Stomach (tissue), 9 donors: ENCODE data around the gene C1QTNF12. TPM values are rescaled to one million over a fixed set of nuclear protein-coding genes. Genes with fewer than 3 reads are reported as not detected.

Source experiments
- DNase-seq, 2 donors: peaks; one replicate each; pipeline versions ENCODE4 v3.0.0 to v3.0.0-alpha.2; 2013 to 2019
- H3K27ac ChIP-seq, 5 donors: fragments of 200-600 bp in 4 of 5; sonication (generic) in 4 of 5; one replicate each; pipeline ENCODE4 v1.5.1; 2013 to 2019; ENCODE audit warnings: mild to moderate bottlenecking in 1 of 5, moderate library complexity in 1 of 5
- H3K27me3 ChIP-seq, 3 donors: fragments of 200-600 bp; sonication (generic); one replicate each; pipeline ENCODE4 v1.5.1; 2017 to 2019; ENCODE audit warnings: mixed run types in 1 of 3
- H3K36me3 ChIP-seq, 4 donors: fragments of 200-600 bp; sonication (generic); 1 replicate in 3 of 4; 2 replicates in 1 of 4; pipeline ENCODE4 v1.5.1; 2016 to 2019
- H3K4me1 ChIP-seq, 4 donors: fragments of 200-600 bp; sonication (generic); one replicate each; pipeline ENCODE4 v1.5.1; 2016 to 2019
- H3K4me3 ChIP-seq, 4 donors: fragments of 200-600 bp; sonication (generic) in 3 of 4; one replicate each; pipeline ENCODE4 v1.5.1; 2016 to 2019; ENCODE audit warnings: mild to moderate bottlenecking in 1 of 4
- H3K9me3 ChIP-seq, 4 donors: fragments of 200-600 bp; sonication (generic); one replicate each; pipeline ENCODE4 v1.5.1; 2016 to 2019
- CTCF ChIP-seq, 7 experiments: fragments of 450-650 bp in 4 of 7; fragments of 200-600 bp in 3 of 7; sonication (generic) in 3 of 7; IDR thresholded peaks; one replicate each; pipeline ENCODE4 v1.5.1; 2016 to 2019; ENCODE audit warnings: antibody characterized with exemption in 7 of 7, control low read depth in 2 of 7, mild to moderate bottlenecking in 1 of 7
- EP300 ChIP-seq: sonication (generic); formaldehyde crosslinking; IDR thresholded peaks from one replicate; pipeline ENCODE4 v1.6.1; 2017; ENCODE audit warnings: antibody characterized with exemption
- POLR2A ChIP-seq, 4 donors: fragments of 450-650 bp; IDR thresholded peaks; one replicate each; pipeline ENCODE4 v1.6.1; 2016; ENCODE audit warnings: antibody characterized with exemption in 4 of 4, control low read depth in 2 of 4, mild to moderate bottlenecking in 1 of 4, moderate library complexity in 1 of 4
- POLR2AphosphoS5 ChIP-seq, 3 donors: sonication (generic); formaldehyde crosslinking; IDR thresholded peaks; one replicate each; pipeline ENCODE4 v1.6.1; 2016; ENCODE audit warnings: antibody characterized with exemption in 3 of 3
- WGBS, 5 donors: extraction: QIAGEN DNeasy Blood & Tissue Kit in 3 of 5; methylation state at CpG; one replicate each; pipeline versions ENCODE4 v1.1.5 to v1.1.7; 2013 to 2018; 5-methylcytosine and 5-hydroxymethylcytosine counted together
- intact Hi-C: fragments of 100-400 bp; cut with DNase I; formaldehyde crosslinking; loops from one replicate; pipeline ENCODE4 v1.15.1; 2023; ENCODE audit warnings: low total_unique reads
- polyA plus RNA-seq, 3 donors: library from polyadenylated mRNA; stranded (reverse); fragments of 200-250 nt; gene quantifications; one replicate each; pipeline ENCODE4 v1.2.3, GENCODE V29; 2013
- total RNA-seq, 5 donors: library from RNA; depleted of rRNA; stranded (reverse); fragments of >200 nt; gene quantifications; one replicate each; pipeline versions ENCODE4 v1.1.0 to v1.2.3, GENCODE V29; 2014 to 2016
- donor health status: healthy with polysubstance abuse.
- donor health status: Bipolar disorder and iron deficiency.
- donor health status: healthy.

C1QTNF12 gene
- total and polyA plus RNA-seq, 8 donors: 1.5 to 21.3 (median 2.9) TPM; not detected in 2

DNA sequence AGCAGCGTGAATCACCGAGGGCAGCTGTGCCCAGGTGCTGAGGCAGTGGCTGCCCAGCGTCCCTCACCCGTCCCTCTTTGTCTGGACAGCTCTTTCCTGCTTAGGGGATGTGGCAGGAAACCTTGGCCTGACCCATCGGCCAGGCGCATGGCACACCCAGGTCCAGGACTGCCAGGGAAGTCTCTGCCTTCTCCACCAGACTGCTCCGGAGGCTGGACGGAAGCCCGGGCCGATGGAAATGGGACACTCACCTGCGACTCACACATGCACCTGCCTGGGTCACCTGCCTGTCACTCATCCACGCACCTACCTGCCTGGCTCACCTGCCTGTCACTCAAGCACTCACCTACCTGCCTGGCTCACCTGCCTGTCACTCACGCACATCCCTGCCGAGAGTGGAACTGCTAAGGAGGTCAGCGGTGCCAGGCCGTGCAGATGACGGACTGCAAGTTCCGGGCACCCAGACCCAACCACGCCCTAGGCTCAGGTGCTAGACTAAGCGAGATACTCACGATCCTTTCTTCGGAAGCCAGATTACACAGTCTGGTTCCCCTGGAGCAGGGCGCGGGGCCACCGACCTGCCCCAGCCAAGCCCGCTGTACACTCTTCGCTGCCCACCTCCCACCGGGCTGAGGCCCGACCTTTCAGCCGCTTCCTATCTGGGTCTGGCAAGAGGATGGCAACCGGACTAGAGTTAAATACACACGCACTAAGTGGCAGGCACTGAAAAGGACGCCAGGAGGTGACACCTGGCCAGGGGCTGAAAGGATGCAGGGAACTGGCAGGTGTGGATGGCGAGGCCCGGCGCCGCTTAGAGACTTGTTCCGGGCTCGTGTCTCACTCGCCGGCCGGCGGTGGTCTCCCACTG, 26.1 kb upstream of the C1QTNF12 start:
- Histone ChIP-seq H3K4me3 (peak overlapping the region; percentile 95 to 98 (median 96)), H3K9me3 (no peaks in the 10 kb centered on the region), H3K27me3 (no peaks in the 10 kb centered on the region), H3K36me3 (peaks cover 2 to 25% (median 20%) of the 10 kb centered on the region in 4 donors), H3K27ac (peak overlapping the region; percentile 85 to 97 (median 89)), H3K4me1 (peaks cover 33 to 57% (median 45%) of the 10 kb centered on the region in 4 donors)
- TF ChIP-seq POLR2AphosphoS5 (IDR thresholded peaks at IDR 0.05): peak in 2 of 3 donors; percentile 38 to 80
- no peak for TF ChIP-seq CTCF (IDR thresholded peaks at IDR 0.05)
- intact Hi-C loops: no loop called here
- WGBS, 5 donors: 15 to 23% (median 16%) methylated on average over 23 to 43 of the region's 43 CpGs
- DNase-seq: peak; percentile 67 to 78

DNA sequence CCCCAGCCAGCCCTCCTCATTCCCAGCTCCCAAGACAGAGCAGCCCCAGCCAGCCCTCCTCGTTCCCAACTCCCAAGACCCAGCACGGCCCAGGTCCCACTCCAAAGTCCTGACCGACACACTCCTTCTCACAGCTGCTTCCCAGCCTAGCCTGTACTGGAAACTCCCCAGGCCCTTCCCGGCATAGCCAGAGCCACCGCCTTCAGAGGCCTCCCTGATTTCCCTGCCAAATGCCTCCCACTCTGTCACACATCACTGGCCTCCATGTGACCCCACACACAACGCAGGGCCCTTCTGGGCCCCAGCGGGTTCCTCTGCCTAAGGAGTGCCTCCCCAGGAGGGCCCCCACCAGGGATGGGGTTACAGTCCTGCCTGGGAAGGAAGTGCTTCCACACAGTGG, 24.3 kb upstream of the C1QTNF12 start:
- intact Hi-C loops: no loop called here
- DNase-seq: no peak

DNA sequence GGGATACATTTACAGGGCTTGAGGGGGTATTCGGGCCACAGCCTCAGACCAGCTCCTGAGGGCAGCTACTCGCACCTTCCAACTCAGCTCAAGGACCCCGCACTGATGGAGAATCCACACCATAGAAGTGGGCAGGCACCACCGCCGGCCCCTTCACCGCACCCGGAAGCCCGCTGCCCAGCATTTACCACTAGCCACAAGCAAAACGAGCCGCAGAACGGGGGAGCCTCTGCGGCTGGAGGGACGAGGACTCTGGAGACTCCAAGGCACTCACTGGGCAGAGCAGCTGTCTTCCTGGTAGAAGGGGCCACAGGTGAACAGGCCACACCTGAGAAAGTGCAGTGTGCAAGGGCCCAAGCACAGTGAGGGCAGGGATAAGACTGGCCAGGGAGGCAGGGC, 21.8 kb upstream of the C1QTNF12 start:
- intact Hi-C loops: no loop called here
- peaks cover 27 to 48% (median 40%) of the 10 kb centered on the region in 4 donors for H3K4me1 ChIP-seq
- no peak overlapping the region for H3K27ac ChIP-seq
- H3K27me3 ChIP-seq: no peaks in the 10 kb centered on the region
- H3K4me3 ChIP-seq: no peak overlapping the region
- no peak for TF ChIP-seq POLR2AphosphoS5 (IDR thresholded peaks at IDR 0.05)
- no peak for TF ChIP-seq EP300
- no peak for TF ChIP-seq CTCF (IDR thresholded peaks at IDR 0.05)
- no peak for TF ChIP-seq POLR2A (IDR thresholded peaks at IDR 0.05)
- DNase-seq: no peak
- peaks cover 23 to 68% (median 62%) of the 10 kb centered on the region in 4 donors for H3K36me3 ChIP-seq
- WGBS, 5 donors: 93 to 97% (median 94%) methylated on average over 13 of the region's 13 CpGs
- H3K9me3 ChIP-seq: no peaks in the 10 kb centered on the region

More for the DNA sequence above, 24.3 kb upstream of the C1QTNF12 start:
- H3K27me3 ChIP-seq: no peaks in the 10 kb centered on the region
- no peak for TF ChIP-seq POLR2AphosphoS5 (IDR thresholded peaks at IDR 0.05)
- no peak for TF ChIP-seq CTCF (IDR thresholded peaks at IDR 0.05)
- TF ChIP-seq EP300: no peak
- no peak for TF ChIP-seq POLR2A (IDR thresholded peaks at IDR 0.05)
- H3K9me3 ChIP-seq: no peaks in the 10 kb centered on the region
- H3K27ac ChIP-seq: no peak overlapping the region
- peaks cover 33 to 57% (median 45%) of the 10 kb centered on the region in 4 donors for H3K4me1 ChIP-seq
- peaks cover 11 to 43% (median 38%) of the 10 kb centered on the region in 4 donors for H3K36me3 ChIP-seq
- 62 to 86% (median 77%) methylated on average over 7 of the region's 7 CpGs for WGBS, 5 donors
- peak overlapping the region in 1 of 4 donors; percentile 26 for H3K4me3 ChIP-seq

DNA sequence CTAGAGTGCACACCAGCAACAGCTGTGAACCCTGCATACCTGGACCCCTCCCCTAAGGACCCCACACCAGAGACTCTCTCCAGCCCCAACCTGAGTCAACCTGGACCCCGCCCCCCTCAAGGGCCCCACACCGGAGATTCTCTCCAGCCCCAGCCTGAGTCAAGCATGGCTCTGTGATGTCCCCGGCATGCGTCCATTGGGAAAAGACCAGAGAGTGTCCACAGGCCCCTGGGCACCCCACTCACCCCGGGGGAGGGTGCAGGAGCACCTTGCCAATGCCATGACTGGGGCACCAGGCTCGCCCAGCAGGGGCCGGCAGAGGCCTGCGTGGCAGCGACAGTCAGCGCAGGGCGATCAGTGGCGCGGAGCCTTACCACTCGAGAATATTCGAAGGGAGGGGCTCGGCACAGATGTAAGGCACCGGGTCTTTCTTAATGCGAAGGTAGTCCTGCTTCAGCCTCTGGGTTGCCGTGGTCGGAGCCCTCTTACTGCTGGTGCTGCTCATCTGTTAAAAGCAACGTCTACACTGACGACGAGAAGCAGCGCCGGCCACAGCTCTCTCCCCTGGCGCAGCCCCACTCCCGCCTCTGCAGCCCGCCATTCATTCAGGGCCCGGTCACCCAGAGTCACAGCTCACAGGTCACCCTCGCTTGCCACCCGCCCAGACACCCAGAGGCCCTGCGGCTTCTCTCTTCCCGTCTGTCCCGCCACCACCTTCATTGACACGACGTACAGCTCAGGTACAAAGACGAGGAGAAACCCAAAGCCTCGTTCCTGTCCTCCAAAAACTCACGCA, 21.2 kb upstream of the C1QTNF12 start:
- no peak for DNase-seq
- Histone ChIP-seq H3K27me3 (no peaks in the 10 kb centered on the region), H3K9me3 (no peaks in the 10 kb centered on the region), H3K36me3 (peaks cover 29 to 74% (median 68%) of the 10 kb centered on the region in 4 donors), H3K27ac (no peak overlapping the region), H3K4me3 (no peak overlapping the region), H3K4me1 (peaks cover 23 to 44% (median 36%) of the 10 kb centered on the region in 4 donors)
- WGBS, 5 donors: 91 to 96% (median 95%) methylated on average over 39 of the region's 39 CpGs
- TF ChIP-seq EP300 (no peak), CTCF (IDR thresholded peaks at IDR 0.05) (no peak), POLR2A (IDR thresholded peaks at IDR 0.05) (no peak), POLR2AphosphoS5 (IDR thresholded peaks at IDR 0.05) (no peak)
- intact Hi-C loops: no loop called here
